Panc1 (cell line): Measurements from ENCODE around the gene HSPA4L.

ENCODE experiments used
- POLR2AphosphoS5 ChIP-seq: IDR thresholded peaks from 2 replicates; pipeline ENCODE4 v1.6.1; 2012; ENCODE audit warnings: mild to moderate bottlenecking, low read depth, low read length, moderate library complexity
- SIN3A ChIP-seq: IDR thresholded peaks from 2 replicates; pipeline ENCODE4 v1.6.1; 2012; ENCODE audit warnings: low read depth, mild to moderate bottlenecking, low read length, moderate library complexity, borderline replicate concordance; ENCODE audit not compliant: insufficient read depth
- TF ChIP-seq, protein P1 (sequence below): fragments of 450-650 bp; IDR thresholded peaks from 2 replicates; pipeline ENCODE4 v1.5.1; 2017; ENCODE audit warnings: mild to moderate bottlenecking
- TF ChIP-seq, protein P2 (sequence below), 2 experiments: IDR thresholded peaks; 2 replicates each; pipeline ENCODE4 v1.6.1; 2011 to 2012; ENCODE audit warnings: low read depth in 2 of 2, control low read depth in 1 of 2, low read length in 1 of 2, mild to moderate bottlenecking in 1 of 2, moderate library complexity in 1 of 2; ENCODE audit not compliant: insufficient read depth in 1 of 2

DNA sequence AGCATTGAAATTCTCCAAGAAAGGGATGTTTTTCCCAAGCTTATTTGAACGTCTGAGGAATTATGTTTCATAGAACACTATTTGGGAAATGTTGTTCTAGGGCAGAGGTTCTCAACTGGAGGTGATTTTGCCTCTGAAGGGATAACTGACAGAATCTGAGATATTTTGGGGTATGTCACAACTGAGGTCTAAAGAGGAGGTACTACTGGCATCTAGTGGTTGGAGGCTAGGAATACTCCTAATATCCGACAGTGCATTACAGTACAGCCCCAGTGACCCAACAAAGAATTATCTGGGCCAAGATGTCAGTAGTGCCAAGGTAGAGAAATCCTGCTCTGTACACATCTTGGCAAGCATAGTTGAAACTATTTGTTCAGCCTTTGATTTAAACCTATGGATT lies 6.4 kb downstream of the HSPA4L start:
- TF ChIP-seq, protein P1, sequence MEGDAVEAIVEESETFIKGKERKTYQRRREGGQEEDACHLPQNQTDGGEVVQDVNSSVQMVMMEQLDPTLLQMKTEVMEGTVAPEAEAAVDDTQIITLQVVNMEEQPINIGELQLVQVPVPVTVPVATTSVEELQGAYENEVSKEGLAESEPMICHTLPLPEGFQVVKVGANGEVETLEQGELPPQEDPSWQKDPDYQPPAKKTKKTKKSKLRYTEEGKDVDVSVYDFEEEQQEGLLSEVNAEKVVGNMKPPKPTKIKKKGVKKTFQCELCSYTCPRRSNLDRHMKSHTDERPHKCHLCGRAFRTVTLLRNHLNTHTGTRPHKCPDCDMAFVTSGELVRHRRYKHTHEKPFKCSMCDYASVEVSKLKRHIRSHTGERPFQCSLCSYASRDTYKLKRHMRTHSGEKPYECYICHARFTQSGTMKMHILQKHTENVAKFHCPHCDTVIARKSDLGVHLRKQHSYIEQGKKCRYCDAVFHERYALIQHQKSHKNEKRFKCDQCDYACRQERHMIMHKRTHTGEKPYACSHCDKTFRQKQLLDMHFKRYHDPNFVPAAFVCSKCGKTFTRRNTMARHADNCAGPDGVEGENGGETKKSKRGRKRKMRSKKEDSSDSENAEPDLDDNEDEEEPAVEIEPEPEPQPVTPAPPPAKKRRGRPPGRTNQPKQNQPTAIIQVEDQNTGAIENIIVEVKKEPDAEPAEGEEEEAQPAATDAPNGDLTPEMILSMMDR: peak; percentile 57
- TF ChIP-seq SIN3A (no peak), POLR2AphosphoS5 (no peak)
- TF ChIP-seq, protein P2, sequence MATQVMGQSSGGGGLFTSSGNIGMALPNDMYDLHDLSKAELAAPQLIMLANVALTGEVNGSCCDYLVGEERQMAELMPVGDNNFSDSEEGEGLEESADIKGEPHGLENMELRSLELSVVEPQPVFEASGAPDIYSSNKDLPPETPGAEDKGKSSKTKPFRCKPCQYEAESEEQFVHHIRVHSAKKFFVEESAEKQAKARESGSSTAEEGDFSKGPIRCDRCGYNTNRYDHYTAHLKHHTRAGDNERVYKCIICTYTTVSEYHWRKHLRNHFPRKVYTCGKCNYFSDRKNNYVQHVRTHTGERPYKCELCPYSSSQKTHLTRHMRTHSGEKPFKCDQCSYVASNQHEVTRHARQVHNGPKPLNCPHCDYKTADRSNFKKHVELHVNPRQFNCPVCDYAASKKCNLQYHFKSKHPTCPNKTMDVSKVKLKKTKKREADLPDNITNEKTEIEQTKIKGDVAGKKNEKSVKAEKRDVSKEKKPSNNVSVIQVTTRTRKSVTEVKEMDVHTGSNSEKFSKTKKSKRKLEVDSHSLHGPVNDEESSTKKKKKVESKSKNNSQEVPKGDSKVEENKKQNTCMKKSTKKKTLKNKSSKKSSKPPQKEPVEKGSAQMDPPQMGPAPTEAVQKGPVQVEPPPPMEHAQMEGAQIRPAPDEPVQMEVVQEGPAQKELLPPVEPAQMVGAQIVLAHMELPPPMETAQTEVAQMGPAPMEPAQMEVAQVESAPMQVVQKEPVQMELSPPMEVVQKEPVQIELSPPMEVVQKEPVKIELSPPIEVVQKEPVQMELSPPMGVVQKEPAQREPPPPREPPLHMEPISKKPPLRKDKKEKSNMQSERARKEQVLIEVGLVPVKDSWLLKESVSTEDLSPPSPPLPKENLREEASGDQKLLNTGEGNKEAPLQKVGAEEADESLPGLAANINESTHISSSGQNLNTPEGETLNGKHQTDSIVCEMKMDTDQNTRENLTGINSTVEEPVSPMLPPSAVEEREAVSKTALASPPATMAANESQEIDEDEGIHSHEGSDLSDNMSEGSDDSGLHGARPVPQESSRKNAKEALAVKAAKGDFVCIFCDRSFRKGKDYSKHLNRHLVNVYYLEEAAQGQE (IDR thresholded peaks at IDR 0.05; ENCODE audit: insufficient read depth in 1 of 2, low read depth in 2 of 2, low read length in 1 of 2): no peak
